LNCAP (cell line): ENCODE results near the gene KRTAP29-1.

Source experiments
- TF ChIP-seq, protein P1 (sequence below): fragments of 450-650 bp; IDR thresholded peaks from 2 replicates; pipeline ENCODE4 v1.5.1; 2017; ENCODE audit warnings: mild to moderate bottlenecking

The KRTAP29-1 gene

DNA sequence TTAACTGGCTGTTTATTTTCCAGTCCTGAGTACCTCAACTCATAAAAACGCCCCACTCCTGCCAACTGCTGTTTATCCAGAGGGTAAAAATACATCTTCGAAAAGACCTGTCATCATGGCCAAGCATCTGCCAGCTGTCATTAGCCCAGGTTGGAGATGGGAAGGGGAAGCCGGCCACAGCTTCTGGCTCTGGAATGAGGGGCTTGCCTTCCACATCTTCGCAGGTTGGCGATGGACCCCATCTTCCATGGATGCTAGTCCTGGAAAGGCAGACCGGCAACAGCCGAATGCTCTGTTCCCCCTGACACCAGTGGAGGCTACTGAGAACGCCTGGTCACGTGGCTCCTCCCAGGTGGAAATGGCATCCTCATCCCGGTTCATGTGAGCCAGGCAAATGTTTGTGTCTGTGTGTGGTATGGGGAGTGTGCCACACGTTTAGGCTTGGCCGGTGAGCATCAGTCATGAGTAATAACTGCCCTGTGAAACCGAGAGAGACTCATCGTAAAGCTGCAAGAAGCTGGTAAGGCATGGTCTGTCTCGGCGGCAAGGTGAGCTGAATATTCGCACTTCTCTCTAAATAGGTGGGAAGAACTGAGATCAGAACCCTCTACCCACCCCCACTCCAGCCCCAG, 13.3 kb upstream of the KRTAP29-1 start:
- TF ChIP-seq, protein P1, sequence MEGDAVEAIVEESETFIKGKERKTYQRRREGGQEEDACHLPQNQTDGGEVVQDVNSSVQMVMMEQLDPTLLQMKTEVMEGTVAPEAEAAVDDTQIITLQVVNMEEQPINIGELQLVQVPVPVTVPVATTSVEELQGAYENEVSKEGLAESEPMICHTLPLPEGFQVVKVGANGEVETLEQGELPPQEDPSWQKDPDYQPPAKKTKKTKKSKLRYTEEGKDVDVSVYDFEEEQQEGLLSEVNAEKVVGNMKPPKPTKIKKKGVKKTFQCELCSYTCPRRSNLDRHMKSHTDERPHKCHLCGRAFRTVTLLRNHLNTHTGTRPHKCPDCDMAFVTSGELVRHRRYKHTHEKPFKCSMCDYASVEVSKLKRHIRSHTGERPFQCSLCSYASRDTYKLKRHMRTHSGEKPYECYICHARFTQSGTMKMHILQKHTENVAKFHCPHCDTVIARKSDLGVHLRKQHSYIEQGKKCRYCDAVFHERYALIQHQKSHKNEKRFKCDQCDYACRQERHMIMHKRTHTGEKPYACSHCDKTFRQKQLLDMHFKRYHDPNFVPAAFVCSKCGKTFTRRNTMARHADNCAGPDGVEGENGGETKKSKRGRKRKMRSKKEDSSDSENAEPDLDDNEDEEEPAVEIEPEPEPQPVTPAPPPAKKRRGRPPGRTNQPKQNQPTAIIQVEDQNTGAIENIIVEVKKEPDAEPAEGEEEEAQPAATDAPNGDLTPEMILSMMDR = no peak

- TF ChIP-seq, protein P1 = no peak
Observed at GRCh38 chr17:41315204-41315794, 12.6 kb upstream of the KRTAP29-1 start, which contains the start of gene KRTAP17-1. Gene KRTAP17-1 (minus strand): TSS chr17:41315710. CDS start chr17:41315650, 60 bp downstream.

DNA sequence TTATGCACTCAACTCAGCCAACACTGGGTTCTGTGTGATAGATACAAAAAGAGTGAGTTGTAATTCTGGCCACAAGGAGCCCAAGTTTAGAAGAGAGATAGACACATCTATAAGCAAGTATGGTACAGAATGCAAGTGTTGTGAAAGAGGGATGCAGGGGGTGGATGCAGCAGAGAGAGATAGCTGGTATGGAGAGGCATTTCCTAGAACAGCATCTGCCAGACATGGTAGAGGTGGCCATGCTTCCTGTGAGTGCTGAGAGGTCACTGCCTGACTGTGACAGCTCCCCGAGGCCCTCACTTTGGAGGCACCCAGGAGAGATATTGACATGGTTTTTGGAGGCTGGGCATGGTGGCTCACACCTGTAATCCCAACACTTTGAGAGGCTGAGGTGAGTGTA, 8.5 kb upstream of the KRTAP29-1 start:
- TF ChIP-seq, protein P1 = no peak

GRCh38 chr17:41308918-41309359, 6.3 kb upstream of the KRTAP29-1 start, which contains the start of gene KRTAP16-1:
Gene KRTAP16-1 (minus strand): TSS chr17:41309309. CDS start chr17:41309253, 56 bp downstream.
- TF ChIP-seq, protein P1 = no peak

DNA sequence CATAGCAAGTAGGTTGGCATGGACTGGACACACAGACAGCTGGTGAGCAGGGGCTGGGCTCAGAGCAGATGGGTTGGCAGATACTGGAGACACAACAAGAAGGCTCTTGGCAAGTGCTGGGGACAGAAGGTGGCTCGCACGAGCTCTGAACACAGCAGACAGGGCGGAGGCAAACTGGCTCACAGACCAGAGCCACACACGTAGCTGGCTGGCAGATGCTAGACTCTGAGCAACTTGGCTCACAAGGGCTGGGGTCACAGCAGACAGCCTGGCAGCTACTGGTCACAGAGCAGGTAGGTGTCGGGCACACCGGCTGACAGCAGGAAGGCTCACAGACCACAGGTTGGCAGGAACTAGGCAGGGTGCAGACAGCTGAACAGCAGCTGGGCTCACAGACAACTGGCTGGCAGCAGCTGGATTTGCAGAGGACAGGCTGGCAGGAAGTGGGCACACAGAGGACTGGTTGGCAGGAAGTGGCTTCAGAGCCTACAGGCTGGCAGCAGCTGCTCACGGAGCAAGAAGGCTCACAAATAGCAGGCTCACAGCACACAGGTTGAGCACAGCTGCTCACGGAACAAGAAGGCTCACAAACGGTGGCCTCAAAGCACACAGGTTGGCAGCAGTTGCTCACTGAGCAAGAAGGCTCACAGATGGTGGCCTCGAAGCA, 5.7 kb upstream of the KRTAP29-1 start:
- TF ChIP-seq, protein P1 = no peak

DNA sequence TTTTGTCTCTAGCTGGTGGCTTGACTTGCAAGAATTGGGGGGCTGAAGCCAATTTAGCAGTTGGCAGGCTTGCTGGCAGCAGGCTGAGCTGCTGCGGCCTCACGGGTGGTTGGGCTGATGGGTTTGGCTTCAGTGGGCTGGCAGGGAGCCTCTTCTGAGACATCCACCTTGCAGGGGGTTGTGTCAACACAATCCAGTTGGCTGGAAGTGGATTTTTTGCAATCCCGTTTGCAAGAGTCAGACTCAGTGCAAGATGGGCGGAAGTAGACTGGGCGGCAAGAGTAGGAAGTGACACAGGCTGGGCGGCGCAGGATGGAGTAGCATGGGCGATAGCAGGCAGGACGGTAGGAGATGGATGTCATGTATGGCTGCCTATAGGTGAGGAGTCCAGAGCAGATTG, 5.0 kb upstream of the KRTAP29-1 start:
- TF ChIP-seq, protein P1 = no peak

DNA sequence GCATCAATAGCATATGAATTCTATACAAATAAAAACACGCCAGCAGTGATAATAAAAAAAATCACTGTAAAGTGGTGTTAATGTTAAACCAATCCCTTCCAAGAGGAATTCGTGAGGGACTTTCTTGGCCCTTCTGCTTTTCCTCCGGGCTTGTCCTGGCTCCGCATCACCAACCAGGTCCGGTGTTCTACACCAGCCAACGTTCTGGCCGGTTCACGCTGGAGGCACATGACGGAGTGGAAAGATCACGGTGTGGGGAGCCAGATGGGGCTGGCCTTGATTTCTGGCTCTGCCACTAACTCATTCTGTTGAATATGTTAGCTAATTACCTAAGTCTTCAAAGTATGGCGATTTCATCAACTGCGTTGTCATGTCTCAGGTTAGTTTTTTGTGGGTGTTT, 1.4 kb upstream of the KRTAP29-1 start:
- TF ChIP-seq, protein P1 = no peak
